Right forelimb (tissue), 1 donor: ENCODE measurements around the gene AIF1L.

ENCODE experiments used
- DNase-seq: peaks from one replicate; pipeline ENCODE4 v3.0.0-alpha.2; 2018

The AIF1L gene

GRCh38 chr9:131096269-131097125, at the start of gene AIF1L:
Gene AIF1L, plus strand, starts transcription at chr9:131096531. Its CDS starts 99 bp downstream, at chr9:131096630.
- DNase-seq = peak; percentile 63

GRCh38 chr9:131046581-131047202, 49.6 kb upstream of the AIF1L start:
- peak; percentile 85 for DNase-seq

GRCh38 chr9:131048332-131048731, 48.0 kb upstream of the AIF1L start:
- no peak for DNase-seq

GRCh38 chr9:131048820-131049219, 47.5 kb upstream of the AIF1L start:
- DNase-seq = no peak

- no peak for DNase-seq
Observed at GRCh38 chr9:131049829-131050715, 46.3 kb upstream of the AIF1L start.

- no peak for DNase-seq
Observed at GRCh38 chr9:131050831-131051230, 45.5 kb upstream of the AIF1L start.

GRCh38 chr9:131051592-131052517, 44.5 kb upstream of the AIF1L start:
- DNase-seq = no peak

- DNase-seq = no peak
Observed at GRCh38 chr9:131053896-131054295, 42.4 kb upstream of the AIF1L start.

GRCh38 chr9:131056781-131057506, 39.4 kb upstream of the AIF1L start:
- DNase-seq = no peak

- DNase-seq = no peak
Observed at GRCh38 chr9:131060900-131061630, 35.3 kb upstream of the AIF1L start.

GRCh38 chr9:131062969-131063368, 33.4 kb upstream of the AIF1L start:
- DNase-seq = no peak

- DNase-seq = no peak
Observed at GRCh38 chr9:131065599-131065998, 30.7 kb upstream of the AIF1L start.

- DNase-seq = no peak
Observed at GRCh38 chr9:131067625-131068024, 28.7 kb upstream of the AIF1L start.

- DNase-seq = no peak
Observed at GRCh38 chr9:131068076-131068816, 28.1 kb upstream of the AIF1L start.

- DNase-seq = no peak
Observed at GRCh38 chr9:131069699-131070098, 26.6 kb upstream of the AIF1L start.

- no peak for DNase-seq
Observed at GRCh38 chr9:131072107-131072870, 24.0 kb upstream of the AIF1L start.

GRCh38 chr9:131072871-131073237, 23.5 kb upstream of the AIF1L start:
- DNase-seq = no peak

GRCh38 chr9:131076347-131077195, 19.8 kb upstream of the AIF1L start:
- DNase-seq = no peak
